ENCODE results near the gene CCDC71.

- no peak for TF ChIP-seq CTCF (conservative IDR thresholded peaks at IDR 0.05; ENCODE audit: low read depth in 2 of 2)
- TF ChIP-seq NANOG (IDR thresholded peaks at IDR 0.05; ENCODE audit: borderline replicate concordance): no peak
- no peak for TF ChIP-seq EZH2phosphoT487 (IDR thresholded peaks at IDR 0.05; ENCODE audit: unreplicated experiment)
- TF ChIP-seq POLR2AphosphoS5 (IDR thresholded peaks at IDR 0.05; ENCODE audit: low read depth): no peak
- no peak for TF ChIP-seq REST (IDR thresholded peaks at IDR 0.05; ENCODE audit: unreplicated experiment)
- TF ChIP-seq EZH2 (IDR thresholded peaks at IDR 0.05; ENCODE audit: low read depth, unreplicated experiment): no peak
- no peak for TF ChIP-seq ZNF331 (CRISPR knock-in tag; IDR thresholded peaks at IDR 0.05; ENCODE audit: low read depth)
- TF ChIP-seq ZNF462 (CRISPR knock-in tag; IDR thresholded peaks at IDR 0.05): no peak
- no peak for TF ChIP-seq JUNB (IDR thresholded peaks at IDR 0.05; ENCODE audit: unreplicated experiment)
Measured at GRCh38 chr3:49148159-49148558, 18.0 kb downstream of the CCDC71 start.

Data from GM23338 (cell line).